ENCODE results near the gene PFN2. TPM values are rescaled to one million over a fixed set of nuclear protein-coding genes. Genes with fewer than 3 reads are reported as not detected.

Gene PFN2
- total RNA-seq, result 183 and 204 TPM in 2 replicates

DNA sequence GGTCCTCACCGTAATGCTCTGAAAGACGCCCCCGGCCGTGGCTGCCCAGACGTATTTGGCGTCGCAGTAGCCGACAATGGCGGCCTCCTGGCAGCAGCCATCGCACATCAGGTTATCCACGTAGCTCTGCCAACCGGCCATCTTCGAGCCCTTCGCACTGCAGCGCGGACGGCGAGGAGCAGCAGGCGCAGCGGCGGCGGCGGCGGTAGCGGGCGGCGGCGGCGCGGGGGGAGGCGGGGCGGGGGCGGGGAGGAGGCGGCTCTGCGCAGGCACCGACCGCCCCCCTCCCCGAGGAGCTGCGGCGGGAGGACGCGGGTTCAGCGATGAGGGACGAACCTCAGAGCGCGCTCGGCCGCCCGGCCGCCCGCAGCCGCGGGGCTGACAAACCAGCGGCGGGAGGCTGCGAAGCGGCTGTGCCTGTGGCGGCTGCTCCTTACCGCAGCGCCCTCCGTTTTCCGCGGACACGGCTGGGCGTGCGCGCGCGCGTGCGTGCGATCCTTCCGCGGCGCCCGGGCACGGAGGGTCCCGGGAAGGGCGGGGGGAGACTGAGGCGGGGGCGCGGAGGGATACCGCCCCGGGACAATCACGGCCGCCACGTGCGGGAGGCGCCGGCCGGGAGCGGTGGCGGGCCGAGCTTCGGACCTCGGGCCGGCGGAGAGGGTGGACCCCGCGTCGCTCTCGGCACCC is at the start of gene PFN2:
TSS of gene PFN2 (minus strand) at position 180 of the 687 bp plus-strand sequence. CDS start at position 141, 39 bp downstream.
- Histone ChIP-seq H3K36me3 (ENCODE audit: insufficient read depth, low read length) (peaks cover 9% of the 10 kb centered on the region), H3K9me3 (ENCODE audit: low read depth, low read length) (no peaks in the 10 kb centered on the region), H3K4me2 (ENCODE audit: insufficient read depth, low read length) (peak within 1 kb of the TSS; percentile 99), H2AFZ (ENCODE audit: low read length) (peak within 1 kb of the TSS; percentile 75), H3K79me2 (ENCODE audit: insufficient read depth, low read length) (peaks cover 51% of the 10 kb centered on the region), H4K20me1 (ENCODE audit: insufficient read depth, low read length) (peaks cover 23% of the 10 kb centered on the region), H3K4me3 (ENCODE audit: insufficient read depth, low read length) (peak within 1 kb of the TSS; percentile 88), H3K27ac (ENCODE audit: low read depth, low read length) (peak within 1 kb of the TSS; percentile 98), H3K4me1 (ENCODE audit: insufficient read depth, low read length) (peaks cover 48% of the 10 kb centered on the region), H3K27me3 (ENCODE audit: insufficient read depth, low read length) (no peaks in the 10 kb centered on the region)
- no peak for TF ChIP-seq CTCF (IDR thresholded peaks at IDR 0.05; ENCODE audit: extremely low read depth, low read depth, low read length)
- peak; percentile 96 for DNase-seq (ENCODE audit: insufficient read length, low spot score, missing footprints)

- TF ChIP-seq CTCF (IDR thresholded peaks at IDR 0.05; ENCODE audit: extremely low read depth, low read depth, low read length), result no peak
- no peak for DNase-seq (ENCODE audit: insufficient read length, low spot score, missing footprints)
- no peaks in the 10 kb centered on the region for H3K27me3 ChIP-seq (ENCODE audit: insufficient read depth, low read length)
- H3K9me3 ChIP-seq (ENCODE audit: low read depth, low read length), result no peaks in the 10 kb centered on the region
- no peak overlapping the region for H2AFZ ChIP-seq (ENCODE audit: low read length)
- peaks cover 9% of the 10 kb centered on the region for H3K4me1 ChIP-seq (ENCODE audit: insufficient read depth, low read length)
- no peaks in the 10 kb centered on the region for H4K20me1 ChIP-seq (ENCODE audit: insufficient read depth, low read length)
- no peaks in the 10 kb centered on the region for H3K36me3 ChIP-seq (ENCODE audit: insufficient read depth, low read length)
- no peak overlapping the region for H3K4me2 ChIP-seq (ENCODE audit: insufficient read depth, low read length)
- no peak overlapping the region for H3K4me3 ChIP-seq (ENCODE audit: insufficient read depth, low read length)
- no peak overlapping the region for H3K27ac ChIP-seq (ENCODE audit: low read depth, low read length)
- H3K79me2 ChIP-seq (ENCODE audit: insufficient read depth, low read length), result no peaks in the 10 kb centered on the region
Measured at GRCh38 chr3:150015901-150016300, 45.2 kb upstream of the PFN2 start.

GRCh38 chr3:150014782-150015181 is 44.1 kb upstream of the PFN2 start:
- Histone ChIP-seq H3K4me2 (ENCODE audit: insufficient read depth, low read length) (no peak overlapping the region), H3K9me3 (ENCODE audit: low read depth, low read length) (no peaks in the 10 kb centered on the region), H3K27ac (ENCODE audit: low read depth, low read length) (no peak overlapping the region), H3K36me3 (ENCODE audit: insufficient read depth, low read length) (no peaks in the 10 kb centered on the region), H3K79me2 (ENCODE audit: insufficient read depth, low read length) (no peaks in the 10 kb centered on the region), H3K27me3 (ENCODE audit: insufficient read depth, low read length) (no peaks in the 10 kb centered on the region), H3K4me1 (ENCODE audit: insufficient read depth, low read length) (no peaks in the 10 kb centered on the region), H2AFZ (ENCODE audit: low read length) (no peak overlapping the region), H4K20me1 (ENCODE audit: insufficient read depth, low read length) (no peaks in the 10 kb centered on the region), H3K4me3 (ENCODE audit: insufficient read depth, low read length) (no peak overlapping the region)
- TF ChIP-seq CTCF (IDR thresholded peaks at IDR 0.05; ENCODE audit: extremely low read depth, low read depth, low read length), result no peak
- no peak for DNase-seq (ENCODE audit: insufficient read length, low spot score, missing footprints)

GRCh38 chr3:150013801-150014200 is 43.1 kb upstream of the PFN2 start:
- Histone ChIP-seq H3K79me2 (ENCODE audit: insufficient read depth, low read length) (no peaks in the 10 kb centered on the region), H3K4me3 (ENCODE audit: insufficient read depth, low read length) (no peak overlapping the region), H3K36me3 (ENCODE audit: insufficient read depth, low read length) (no peaks in the 10 kb centered on the region), H4K20me1 (ENCODE audit: insufficient read depth, low read length) (no peaks in the 10 kb centered on the region), H3K27me3 (ENCODE audit: insufficient read depth, low read length) (no peaks in the 10 kb centered on the region), H2AFZ (ENCODE audit: low read length) (no peak overlapping the region), H3K4me2 (ENCODE audit: insufficient read depth, low read length) (no peak overlapping the region), H3K27ac (ENCODE audit: low read depth, low read length) (no peak overlapping the region), H3K9me3 (ENCODE audit: low read depth, low read length) (no peaks in the 10 kb centered on the region), H3K4me1 (ENCODE audit: insufficient read depth, low read length) (no peaks in the 10 kb centered on the region)
- no peak for TF ChIP-seq CTCF (IDR thresholded peaks at IDR 0.05; ENCODE audit: extremely low read depth, low read depth, low read length)
- DNase-seq (ENCODE audit: insufficient read length, low spot score, missing footprints), result no peak
